Placental pericyte (primary cell): ENCODE results near the gene VPREB1. TPM values are rescaled to one million over a fixed set of nuclear protein-coding genes. Genes with fewer than 3 reads are reported as not detected.

Source experiments
- total RNA-seq: library from RNA; depleted of rRNA; stranded (reverse); fragments of >200 nt; gene quantifications from 2 replicates; pipeline ENCODE4 v1.2.3, GENCODE V29; 2012

Gene VPREB1, protein sequence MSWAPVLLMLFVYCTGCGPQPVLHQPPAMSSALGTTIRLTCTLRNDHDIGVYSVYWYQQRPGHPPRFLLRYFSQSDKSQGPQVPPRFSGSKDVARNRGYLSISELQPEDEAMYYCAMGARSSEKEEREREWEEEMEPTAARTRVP
- total RNA-seq: not detected in 2 replicates

GRCh38 chr22:22244316-22245250 is at the start of gene VPREB1:
Gene VPREB1, plus strand, starts transcription at chr22:22244786. Its CDS starts 28 bp downstream, at chr22:22244814.

